GM18520 (cell line): ENCODE results near the gene BCKDK.
"Not testable (repeated sequence)": the region's sequence is repeated elsewhere in the genome, so short reads cannot be mapped to it uniquely, and the experiment has no call there.

Experiments used
- ATAC-seq: cut with Tn5 transposase; IDR thresholded peaks from one replicate; pipeline ENCODE4 v1.9.1; 2021; ENCODE audit not compliant: unreplicated experiment

BCKDK gene

GRCh38 chr16:31094424-31095120 is 13.6 kb upstream of the BCKDK start, which contains the start of gene VKORC1:
Gene VKORC1, minus strand, starts transcription at chr16:31094797. Its CDS starts 68 bp downstream, at chr16:31094729.
- ATAC-seq = peak; percentile 82

GRCh38 chr16:31099860-31100638 is 8.1 kb upstream of the BCKDK start:
- ATAC-seq = no peak

GRCh38 chr16:31100876-31101641 is 7.1 kb upstream of the BCKDK start:
- not testable (repeated sequence) for ATAC-seq

DNA sequence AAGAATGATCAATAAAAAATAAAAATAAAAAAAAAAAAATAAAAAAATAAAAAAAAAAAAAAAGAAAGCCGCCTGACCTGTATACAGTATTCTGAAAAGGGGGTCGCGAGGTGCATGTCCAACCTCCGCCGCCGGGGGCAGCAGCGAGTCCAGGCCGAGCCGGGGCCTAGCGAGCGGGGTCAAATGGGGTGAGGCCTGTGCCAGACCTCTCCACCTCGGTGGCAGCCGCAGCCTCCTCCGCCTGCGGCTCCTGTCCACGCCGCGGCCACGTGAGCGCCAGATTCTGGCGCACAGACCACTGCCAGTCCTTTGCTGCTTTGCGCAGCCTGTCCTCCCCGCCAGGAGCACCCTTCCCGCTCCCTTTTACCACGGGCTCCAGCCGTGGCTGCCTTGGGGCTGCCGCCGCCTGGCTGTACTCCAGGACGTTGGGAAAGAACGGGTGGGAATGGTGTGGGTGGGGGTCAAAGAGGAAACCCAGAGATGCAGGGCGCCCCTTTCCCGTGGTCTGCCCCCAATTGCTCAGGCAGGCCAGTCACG is 2.4 kb upstream of the BCKDK start:
- ATAC-seq = no peak

- ATAC-seq = no peak
Measured at GRCh38 chr16:31106509-31107464, 1.4 kb upstream of the BCKDK start.

DNA sequence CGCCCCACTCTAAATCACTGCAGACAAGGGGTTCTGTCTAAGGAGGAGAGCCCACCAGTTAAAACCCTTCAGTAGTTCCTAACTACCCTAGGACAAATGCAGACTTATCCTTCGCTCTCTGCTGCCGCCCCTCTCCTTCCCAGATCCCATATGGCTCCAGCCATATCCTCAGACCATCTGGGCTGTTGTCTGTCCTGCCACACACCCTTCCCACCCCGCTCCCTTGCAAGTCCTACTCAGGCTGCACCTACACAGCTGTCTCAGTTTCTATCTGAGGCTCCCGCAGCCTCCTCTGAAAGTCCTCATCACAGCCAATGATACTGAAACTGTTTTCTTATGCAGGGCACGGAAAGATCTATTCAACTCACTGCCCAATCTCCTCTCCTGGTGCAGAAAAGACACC is 720 bp upstream of the BCKDK start:
- ATAC-seq = peak; percentile 39

DNA sequence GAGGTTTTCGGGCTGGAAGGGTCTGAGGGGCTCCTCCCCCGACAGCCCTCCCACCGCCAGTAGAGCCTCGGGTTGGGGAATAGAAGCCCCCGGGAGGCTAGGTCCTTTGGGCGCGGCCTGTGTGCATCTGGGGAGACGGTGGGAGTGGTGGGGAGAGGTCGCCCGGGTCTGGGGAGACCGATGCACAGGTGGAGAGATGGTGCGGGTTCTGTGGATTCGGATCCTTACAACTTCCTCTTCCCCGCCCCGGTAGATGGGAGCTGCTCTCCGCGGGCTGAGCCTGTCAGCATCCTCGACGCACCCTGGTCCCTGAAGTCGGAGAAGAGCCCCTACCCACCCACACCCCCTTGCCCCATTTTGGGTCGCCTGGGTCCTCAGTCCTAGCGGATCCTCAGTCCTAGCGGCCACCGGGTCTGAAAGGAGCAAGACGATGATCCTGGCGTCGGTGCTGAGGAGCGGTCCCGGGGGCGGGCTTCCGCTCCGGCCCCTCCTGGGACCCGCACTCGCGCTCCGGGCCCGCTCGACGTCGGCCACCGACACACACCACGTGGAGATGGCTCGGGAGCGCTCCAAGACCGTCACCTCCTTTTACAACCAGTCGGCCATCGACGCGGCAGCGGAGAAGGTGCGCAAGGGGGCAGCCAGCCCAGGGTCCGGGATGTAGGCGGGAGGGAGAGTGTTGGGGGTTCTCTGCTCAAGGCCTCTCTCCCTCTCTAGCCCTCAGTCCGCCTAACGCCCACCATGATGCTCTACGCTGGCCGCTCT is 790 bp downstream of the BCKDK start:
- no peak for ATAC-seq

DNA sequence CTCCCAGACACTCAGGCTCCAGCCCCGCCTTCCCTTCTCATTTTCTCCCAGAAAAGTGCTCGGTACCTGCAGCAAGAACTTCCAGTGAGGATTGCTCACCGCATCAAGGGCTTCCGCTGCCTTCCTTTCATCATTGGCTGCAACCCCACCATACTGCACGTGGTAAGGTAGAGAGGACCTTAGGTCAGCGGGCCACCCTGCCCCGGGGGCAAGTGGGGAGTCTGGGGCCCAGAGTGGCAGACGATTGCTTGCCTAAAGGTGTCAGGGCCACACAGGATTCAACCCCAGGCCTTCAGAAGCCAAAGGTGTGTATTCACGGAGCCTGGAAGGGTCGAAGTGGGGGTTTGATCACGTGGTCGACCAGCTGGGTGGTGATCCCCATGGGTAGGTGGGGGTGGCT is 1.4 kb downstream of the BCKDK start:
- no peak for ATAC-seq

DNA sequence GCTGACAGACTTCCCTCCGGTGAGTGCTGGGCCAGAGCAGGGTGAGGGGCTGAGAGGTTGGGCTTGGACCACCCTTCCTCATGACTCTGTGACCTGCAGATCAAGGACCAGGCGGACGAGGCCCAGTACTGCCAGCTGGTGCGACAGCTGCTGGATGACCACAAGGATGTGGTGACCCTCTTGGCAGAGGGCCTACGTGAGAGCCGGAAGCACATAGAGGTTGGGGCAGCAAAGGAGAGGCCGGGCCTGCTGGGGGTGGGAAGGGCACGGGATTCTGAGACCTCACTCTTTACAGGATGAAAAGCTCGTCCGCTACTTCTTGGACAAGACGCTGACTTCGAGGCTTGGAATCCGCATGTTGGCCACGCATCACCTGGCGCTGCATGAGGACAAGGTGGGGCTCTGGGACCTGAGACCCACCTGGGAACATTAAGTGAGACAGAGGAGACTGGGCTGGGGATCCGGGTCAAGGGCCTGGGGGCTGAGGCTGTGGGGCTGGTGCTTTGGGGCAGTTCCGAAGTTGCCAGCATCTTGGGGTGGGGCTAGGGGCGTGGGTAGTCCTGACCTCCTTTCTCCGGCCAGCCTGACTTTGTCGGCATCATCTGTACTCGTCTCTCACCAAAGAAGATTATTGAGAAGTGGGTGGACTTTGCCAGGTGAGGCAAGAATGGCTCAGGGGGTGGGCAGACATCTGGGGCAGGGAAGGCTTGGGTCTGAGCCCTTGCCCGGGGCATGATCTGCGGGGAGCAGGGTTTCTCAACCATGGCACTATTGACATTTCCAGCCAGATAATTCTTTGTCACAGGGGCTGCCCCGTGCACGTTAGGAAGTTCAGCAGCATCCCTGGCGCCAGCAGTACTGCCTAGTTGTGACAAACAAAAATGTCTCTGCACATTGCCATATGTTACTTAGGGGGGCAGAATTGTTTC is 2.2 kb downstream of the BCKDK start:
- no peak for ATAC-seq

GRCh38 chr16:31111881-31112466 is 3.8 kb downstream of the BCKDK start:
- ATAC-seq = no peak

DNA sequence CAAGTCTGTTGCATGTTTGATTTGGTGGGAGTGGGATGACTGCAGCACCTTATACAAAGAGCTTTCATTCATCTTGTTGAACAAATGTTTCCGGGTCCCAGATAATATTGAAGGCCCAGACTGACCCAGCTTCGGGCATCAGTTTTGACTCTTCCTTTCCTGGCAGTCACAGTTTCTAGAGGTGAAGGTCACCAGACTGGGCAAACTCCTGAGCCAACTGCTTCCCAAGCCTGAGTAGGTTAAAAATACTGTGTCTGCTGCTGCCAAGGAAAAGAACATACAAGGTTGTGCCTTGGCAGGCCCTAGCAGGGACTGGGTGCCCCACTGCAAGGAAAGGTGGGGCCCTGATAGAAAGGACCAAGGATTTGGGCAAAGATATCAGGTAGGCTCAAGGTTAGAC is 4.5 kb downstream of the BCKDK start:
- no peak for ATAC-seq

DNA sequence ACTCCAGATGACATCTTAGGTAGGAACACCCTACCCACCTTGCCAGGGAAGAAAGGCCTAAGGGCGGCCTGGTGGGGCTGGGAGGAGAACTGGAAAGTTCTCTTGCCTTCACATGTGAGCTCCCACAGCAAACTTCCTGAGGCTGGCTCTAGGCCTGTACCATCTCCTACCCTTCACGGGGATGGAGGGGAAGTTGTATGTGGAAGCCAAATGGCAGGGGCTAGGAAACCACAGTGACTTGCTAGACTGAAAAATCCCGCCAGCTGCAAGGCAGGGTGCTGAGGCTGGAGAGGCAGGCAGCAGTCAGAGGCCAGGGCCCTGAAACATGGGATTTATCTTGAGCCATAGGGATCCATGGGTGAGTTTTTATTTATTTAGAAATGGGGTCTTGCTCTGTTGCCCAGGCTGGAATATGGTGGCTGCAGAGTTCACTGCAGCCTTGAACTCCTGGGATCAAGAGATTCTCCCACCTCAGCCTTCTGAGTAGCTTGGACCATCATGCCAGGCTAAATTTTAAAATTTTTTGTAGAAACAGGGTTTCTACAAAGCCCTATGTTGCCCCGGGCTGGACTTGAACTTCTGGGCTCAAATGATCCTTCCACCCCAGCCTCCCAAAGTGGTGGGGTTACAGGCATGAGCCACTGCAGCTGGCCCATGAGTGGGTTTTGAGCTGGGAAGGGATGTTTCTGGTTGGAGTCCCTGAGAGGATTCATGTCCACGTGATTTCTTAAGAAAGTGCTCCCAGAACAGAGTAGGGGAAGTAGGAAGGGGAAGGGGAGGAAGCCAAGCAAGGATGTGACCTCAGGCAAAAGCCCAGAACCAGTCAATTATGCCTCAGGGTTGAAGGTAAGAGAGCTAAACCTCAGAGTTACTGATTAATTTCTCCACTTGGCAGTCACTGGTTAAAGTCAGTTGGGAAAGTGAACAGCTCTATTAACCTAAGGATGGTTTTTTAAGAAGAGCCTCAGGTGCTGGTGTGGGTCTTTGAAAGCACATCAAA is 5.2 kb downstream of the BCKDK start:
- no peak for ATAC-seq

- ATAC-seq = no peak
Measured at GRCh38 chr16:31114468-31114867, 6.3 kb downstream of the BCKDK start.

- ATAC-seq = peak; percentile 82
Measured at GRCh38 chr16:31117384-31118222, 9.4 kb downstream of the BCKDK start, which contains the start of gene KAT8. Gene KAT8, plus strand, starts transcription at chr16:31117664. Its CDS starts 18 bp downstream, at chr16:31117682.

DNA sequence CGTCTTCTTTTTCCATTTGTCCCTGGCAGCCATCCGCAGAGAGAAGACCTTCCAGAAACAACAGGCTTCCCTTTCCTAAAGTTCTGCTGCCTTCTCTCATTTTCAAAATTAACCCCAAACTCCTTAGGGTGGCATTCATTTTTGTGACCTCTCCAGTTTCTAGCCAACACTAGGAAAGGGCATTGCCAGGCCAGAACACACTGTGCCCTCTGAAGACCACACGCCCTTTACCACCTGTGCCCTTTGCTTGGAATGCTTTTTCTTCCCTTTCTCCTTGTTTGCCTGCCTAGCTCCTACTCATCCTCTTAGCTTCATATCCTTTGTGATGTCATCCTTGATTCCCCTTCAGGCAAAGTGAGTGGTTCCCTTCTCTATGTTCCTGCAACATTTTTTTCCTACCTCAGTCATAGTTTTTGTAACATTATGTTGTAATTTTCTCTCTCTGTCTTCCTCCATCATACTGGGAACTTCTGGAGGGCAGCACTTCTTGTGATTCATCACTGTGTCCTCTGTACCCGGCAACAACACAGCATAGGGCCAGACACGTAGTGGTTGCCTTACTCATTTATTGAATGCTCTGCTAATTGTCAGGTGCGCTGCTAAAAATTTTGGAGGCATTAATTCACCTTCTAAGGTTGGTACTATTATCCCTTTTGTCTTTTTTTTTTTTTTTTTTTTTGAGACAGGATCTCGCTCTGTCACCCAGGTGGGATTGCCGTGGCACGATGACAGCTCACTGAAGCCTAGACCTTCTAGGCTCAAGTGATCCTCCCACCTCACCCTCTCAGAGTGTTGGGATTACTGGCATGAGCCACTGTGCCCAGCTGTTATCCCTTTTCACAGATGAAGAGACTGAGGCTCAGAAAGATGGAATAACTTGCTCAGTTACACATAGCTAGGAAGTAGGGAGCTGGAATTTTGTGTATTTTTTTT is 10.3 kb downstream of the BCKDK start:
- no peak for ATAC-seq
